Right ventricle myocardium superior (tissue), 1 donor: ENCODE data around the gene ACOX1. TPM values are rescaled to one million over a fixed set of nuclear protein-coding genes. Genes with fewer than 3 reads are reported as not detected.

Experiments
- ATAC-seq: fragments of 200-7000 bp; cut with Tn5 transposase; one replicate; pipeline ENCODE4 v1.9.1; 2020; ENCODE audit warnings: mild to moderate bottlenecking; ENCODE audit not compliant: poor library complexity
- DNase-seq: peaks from one replicate; pipeline ENCODE4 v3.0.0-alpha.2; 2020
- intact Hi-C: fragments of 100-400 bp; cut with DNase I; formaldehyde crosslinking; loops from one replicate; pipeline ENCODE4 v1.11.2; 2022
- total RNA-seq: library from RNA; stranded (reverse); fragmentation: NEBNext Ultra II Directional; extraction: Animal tissue kit (Norgen Biotek cat#: 25700); gene quantifications from one replicate; pipeline ENCODE4 v1.2.1, GENCODE V29; 2021
- donor health status: DM: no; HTN: yes; CAD: no; lungs with severe emphysema.

Gene ACOX1
- total RNA-seq, 1 donor from 2014 or later, result 83.6 TPM

- intact Hi-C loops, result loop anchor here (10.0 kb wide), 1 partner anchor 125 kb away; a partner anchor contains a TSS
- ATAC-seq (no peak), DNase-seq (no peak)
Measured at GRCh38 chr17:75899767-75900468, 79.0 kb downstream of the ACOX1 start.

- no peak for ATAC-seq
- no peak for DNase-seq
- intact Hi-C loops, result loop anchor here (10.0 kb wide), 1 partner anchor 125 kb away; a partner anchor contains a TSS
Measured at GRCh38 chr17:75899353-75899752, 79.6 kb downstream of the ACOX1 start.

- DNase-seq (no peak), ATAC-seq (no peak)
- intact Hi-C loops, result loop anchor here (10.0 kb wide), 1 partner anchor 124 kb away; a partner anchor contains a TSS
Measured at GRCh38 chr17:75898791-75899190, 80.2 kb downstream of the ACOX1 start.

- intact Hi-C loops, result loop anchor here (10.0 kb wide), 1 partner anchor 123 kb away; a partner anchor contains a TSS
- DNase-seq (no peak), ATAC-seq (no peak)
Measured at GRCh38 chr17:75898065-75898464, 80.9 kb downstream of the ACOX1 start.

GRCh38 chr17:75897160-75898019 is 81.6 kb downstream of the ACOX1 start:
- no peak for ATAC-seq
- intact Hi-C loops, result loop anchor here (10.0 kb wide), 1 partner anchor 123 kb away; a partner anchor contains a TSS
- DNase-seq, result no peak

- peak; percentile 92 for DNase-seq
- intact Hi-C loops, result loop anchor here (10.0 kb wide), 1 partner anchor 122 kb away; a partner anchor contains a TSS
- ATAC-seq, result peak; percentile 88
Measured at GRCh38 chr17:75896415-75897159, 82.4 kb downstream of the ACOX1 start, which contains the start of gene TRIM65. TRIM65 (minus strand) TSS chr17:75896951; CDS start chr17:75896937, 14 bp downstream.

GRCh38 chr17:75895370-75896155 is 83.4 kb downstream of the ACOX1 start:
- DNase-seq (no peak), ATAC-seq (no peak)
- intact Hi-C loops, result loop anchor here (10.0 kb wide), 1 partner anchor 121 kb away; a partner anchor contains a TSS

- ATAC-seq (no peak), DNase-seq (no peak)
- intact Hi-C loops, result loop anchor here (10.0 kb wide), 1 partner anchor 119 kb away; a partner anchor contains a TSS
Measured at GRCh38 chr17:75894049-75894733, 84.8 kb downstream of the ACOX1 start.

- intact Hi-C loops, result loop anchor here (10.0 kb wide), 1 partner anchor 119 kb away; a partner anchor contains a TSS
- no peak for ATAC-seq
Measured at GRCh38 chr17:75893305-75894048, 85.5 kb downstream of the ACOX1 start.

GRCh38 chr17:75892556-75893224 is 86.3 kb downstream of the ACOX1 start:
- intact Hi-C loops, result loop anchor here (10.0 kb wide), 1 partner anchor 118 kb away; a partner anchor contains a TSS
- no peak for DNase-seq
- ATAC-seq, result no peak

More at GRCh38 chr17:75893305-75894048, 85.5 kb downstream of the ACOX1 start:
- DNase-seq, result no peak

- no peak for ATAC-seq
- intact Hi-C loops, result loop anchor here (10.0 kb wide), 1 partner anchor 117 kb away; a partner anchor contains a TSS
- DNase-seq, result no peak
Measured at GRCh38 chr17:75891605-75892555, 87.1 kb downstream of the ACOX1 start.
